ENCODE measurements around the gene PER1. TPM values are rescaled to one million over a fixed set of nuclear protein-coding genes. Genes with fewer than 3 reads are reported as not detected.

PER1 gene
- total RNA-seq, 1 experiment from 2014 or later = 47.1 TPM

DNA sequence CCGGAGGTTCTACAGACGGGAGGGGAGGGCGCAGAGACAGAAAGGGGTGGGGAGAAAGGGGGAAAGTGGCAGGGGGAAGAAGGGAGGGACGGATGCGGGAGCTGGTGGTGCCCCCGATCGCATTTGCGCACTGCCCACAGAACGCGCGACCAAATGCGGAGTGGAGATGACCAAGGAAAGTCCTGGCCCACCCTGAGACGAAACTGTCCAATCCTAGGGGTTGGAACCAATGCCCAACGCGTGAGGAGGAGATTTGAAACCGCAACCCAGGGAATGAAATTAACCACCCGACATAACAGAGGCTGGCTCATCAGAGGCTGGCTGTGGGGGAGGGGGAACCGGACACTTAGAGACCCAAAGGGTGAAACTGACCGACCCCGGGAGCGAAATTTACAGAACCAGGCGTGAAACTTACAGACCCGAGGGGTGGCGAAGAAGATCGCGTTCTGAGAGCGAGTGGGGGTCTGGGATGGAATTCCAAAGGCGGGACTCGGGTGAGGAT, 29.7 kb downstream of the PER1 start:
- peak; percentile 47 for DNase-seq (ENCODE audit: low spot score)
- CTCF ChIA-PET = interaction anchor here (0.6 to 0.8 kb wide), 2 partner anchors 15 to 33 kb away, joined by 3 to 5 read pairs; no protein-coding TSS in a partner anchor
- TF ChIP-seq EZH2 (IDR thresholded peaks at IDR 0.05; ENCODE audit: borderline replicate concordance, low read depth, low read length, poor library complexity, severe bottlenecking) = no peak
- TF ChIP-seq, protein P1, sequence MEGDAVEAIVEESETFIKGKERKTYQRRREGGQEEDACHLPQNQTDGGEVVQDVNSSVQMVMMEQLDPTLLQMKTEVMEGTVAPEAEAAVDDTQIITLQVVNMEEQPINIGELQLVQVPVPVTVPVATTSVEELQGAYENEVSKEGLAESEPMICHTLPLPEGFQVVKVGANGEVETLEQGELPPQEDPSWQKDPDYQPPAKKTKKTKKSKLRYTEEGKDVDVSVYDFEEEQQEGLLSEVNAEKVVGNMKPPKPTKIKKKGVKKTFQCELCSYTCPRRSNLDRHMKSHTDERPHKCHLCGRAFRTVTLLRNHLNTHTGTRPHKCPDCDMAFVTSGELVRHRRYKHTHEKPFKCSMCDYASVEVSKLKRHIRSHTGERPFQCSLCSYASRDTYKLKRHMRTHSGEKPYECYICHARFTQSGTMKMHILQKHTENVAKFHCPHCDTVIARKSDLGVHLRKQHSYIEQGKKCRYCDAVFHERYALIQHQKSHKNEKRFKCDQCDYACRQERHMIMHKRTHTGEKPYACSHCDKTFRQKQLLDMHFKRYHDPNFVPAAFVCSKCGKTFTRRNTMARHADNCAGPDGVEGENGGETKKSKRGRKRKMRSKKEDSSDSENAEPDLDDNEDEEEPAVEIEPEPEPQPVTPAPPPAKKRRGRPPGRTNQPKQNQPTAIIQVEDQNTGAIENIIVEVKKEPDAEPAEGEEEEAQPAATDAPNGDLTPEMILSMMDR (conservative IDR thresholded peaks at IDR 0.05; ENCODE audit: low read depth, low read length) = no peak
- Histone ChIP-seq H3K9me3 (ENCODE audit: low read depth, low read length, poor library complexity, severe bottlenecking) (no peaks in the 10 kb centered on the region), H3K27ac (ENCODE audit: low read depth, low read length, poor library complexity, severe bottlenecking) (no peak overlapping the region), H3K27me3 (replicated peaks; ENCODE audit: insufficient read depth, low read depth, low read length, poor library complexity) (no peaks in the 10 kb centered on the region), H3K36me3 (ENCODE audit: insufficient read depth, low read length, poor library complexity, severe bottlenecking) (no peaks in the 10 kb centered on the region), H3K4me3 (ENCODE audit: low read depth, low read length, poor library complexity, severe bottlenecking) (peak overlapping the region; percentile 68), H3K4me1 (ENCODE audit: insufficient read depth, low read length, poor library complexity, severe bottlenecking) (peaks cover 6% of the 10 kb centered on the region)
- POLR2A ChIA-PET (ENCODE audit: low non-redundant PET) = no interaction called here
- intact Hi-C loops (cut with micrococcal nuclease; ENCODE audit: unreplicated experiment) = loop anchor here (2.0 to 5.0 kb wide), 2 partner anchors 34 to 255 kb away; partner anchors contain the start of gene KRABD2
- BruUV-seq (replicated peaks) = no TSS peak

- BruUV-seq (replicated peaks) = no TSS peak
- Histone ChIP-seq H3K4me1 (ENCODE audit: insufficient read depth, low read length, poor library complexity, severe bottlenecking) (peaks cover 6% of the 10 kb centered on the region), H3K27me3 (replicated peaks; ENCODE audit: insufficient read depth, low read depth, low read length, poor library complexity) (no peaks in the 10 kb centered on the region), H3K4me3 (ENCODE audit: low read depth, low read length, poor library complexity, severe bottlenecking) (peak overlapping the region; percentile 68), H3K36me3 (ENCODE audit: insufficient read depth, low read length, poor library complexity, severe bottlenecking) (no peaks in the 10 kb centered on the region), H3K9me3 (ENCODE audit: low read depth, low read length, poor library complexity, severe bottlenecking) (no peaks in the 10 kb centered on the region), H3K27ac (ENCODE audit: low read depth, low read length, poor library complexity, severe bottlenecking) (no peak overlapping the region)
- TF ChIP-seq, protein P1 (conservative IDR thresholded peaks at IDR 0.05; ENCODE audit: low read depth, low read length) = peak; percentile 60
- TF ChIP-seq EZH2 (IDR thresholded peaks at IDR 0.05; ENCODE audit: borderline replicate concordance, low read depth, low read length, poor library complexity, severe bottlenecking) = no peak
- peak; percentile 82 for DNase-seq (ENCODE audit: low spot score)
- POLR2A ChIA-PET (ENCODE audit: low non-redundant PET) = no interaction called here
- CTCF ChIA-PET = interaction anchor here (0.6 to 0.8 kb wide), 2 partner anchors 15 to 34 kb away, joined by 3 to 5 read pairs; no protein-coding TSS in a partner anchor
- intact Hi-C loops (cut with micrococcal nuclease; ENCODE audit: unreplicated experiment) = loop anchor here (2.0 to 5.0 kb wide), 2 partner anchors 35 to 255 kb away; partner anchors contain the start of gene KRABD2
These were observed 30.4 kb downstream of the PER1 start for GRCh38 chr17:8121681-8122421.

- H3K4me3 ChIP-seq (ENCODE audit: low read depth, low read length, poor library complexity, severe bottlenecking) = peak overlapping the region; percentile 68
- no peak for TF ChIP-seq EZH2 (IDR thresholded peaks at IDR 0.05; ENCODE audit: borderline replicate concordance, low read depth, low read length, poor library complexity, severe bottlenecking)
- TF ChIP-seq, protein P1 (conservative IDR thresholded peaks at IDR 0.05; ENCODE audit: low read depth, low read length) = no peak
- H3K9me3 ChIP-seq (ENCODE audit: low read depth, low read length, poor library complexity, severe bottlenecking) = no peaks in the 10 kb centered on the region
- POLR2A ChIA-PET (ENCODE audit: low non-redundant PET) = no interaction called here
- peaks cover 6% of the 10 kb centered on the region for H3K4me1 ChIP-seq (ENCODE audit: insufficient read depth, low read length, poor library complexity, severe bottlenecking)
- H3K27me3 ChIP-seq (replicated peaks; ENCODE audit: insufficient read depth, low read depth, low read length, poor library complexity) = no peaks in the 10 kb centered on the region
- no peak overlapping the region for H3K27ac ChIP-seq (ENCODE audit: low read depth, low read length, poor library complexity, severe bottlenecking)
- CTCF ChIA-PET = no interaction called here
- DNase-seq (ENCODE audit: low spot score) = no peak
- intact Hi-C loops (cut with micrococcal nuclease; ENCODE audit: unreplicated experiment) = loop anchor here (5.0 kb wide), 1 partner anchor 256 kb away; the partner anchor contains the start of gene KRABD2
- no TSS peak for BruUV-seq (replicated peaks)
- no peaks in the 10 kb centered on the region for H3K36me3 ChIP-seq (ENCODE audit: insufficient read depth, low read length, poor library complexity, severe bottlenecking)
These were observed 30.9 kb downstream of the PER1 start for GRCh38 chr17:8121407-8121680.

All from A673 (cell line).